Measurements from ENCODE around the gene LONP1. TPM values are rescaled to one million over a fixed set of nuclear protein-coding genes. Genes with fewer than 3 reads are reported as not detected.

Gene LONP1
- total and polyA plus RNA-seq, 2 of the 8 experiments (the other 6 are each of a cell fraction or from before 2014, with no cell fraction given): 98.1 to 117 TPM

Other genes with a start within 250 kb of the LONP1 start
- gene TINCR, start 152.2 kb downstream of the LONP1 start, total RNA-seq (2021; fragmentation: NEBNext Ultra II Directional; extraction: Animal tissue kit (Norgen Biotek cat#: 25700)): 0.48 and 0.52 TPM in 2 replicates
- gene TINCR, start 152.2 kb downstream of the LONP1 start, polyA plus RNA-seq (2011; rRNA removed): 1.2 and 1.4 TPM in 2 replicates
- 63.8 and 74.4 TPM in 2 replicates for gene SAFB2, start 97.4 kb downstream of the LONP1 start, total RNA-seq (2021; fragmentation: NEBNext Ultra II Directional; extraction: Animal tissue kit (Norgen Biotek cat#: 25700))
- gene SAFB2, start 97.4 kb downstream of the LONP1 start, polyA plus RNA-seq (2011; rRNA removed): 14.8 and 31.1 TPM in 2 replicates
- 109 and 110 TPM in 2 replicates for gene SAFB, start 97.1 kb downstream of the LONP1 start, total RNA-seq (2021; fragmentation: NEBNext Ultra II Directional; extraction: Animal tissue kit (Norgen Biotek cat#: 25700))
- 27.0 and 69.5 TPM in 2 replicates for gene SAFB, start 97.1 kb downstream of the LONP1 start, polyA plus RNA-seq (2011; rRNA removed)
- 17.3 and 20.4 TPM in 2 replicates for gene MICOS13, start 39.6 kb downstream of the LONP1 start, total RNA-seq (2021; fragmentation: NEBNext Ultra II Directional; extraction: Animal tissue kit (Norgen Biotek cat#: 25700))
- 36.1 and 36.9 TPM in 2 replicates for gene MICOS13, start 39.6 kb downstream of the LONP1 start, polyA plus RNA-seq (2011; rRNA removed)
- gene HSD11B1L, start 39.1 kb downstream of the LONP1 start, total RNA-seq (2021; fragmentation: NEBNext Ultra II Directional; extraction: Animal tissue kit (Norgen Biotek cat#: 25700)): 8.2 and 9.5 TPM in 2 replicates
- gene HSD11B1L, start 39.1 kb downstream of the LONP1 start, polyA plus RNA-seq (2011; rRNA removed): 20.6 and 29.4 TPM in 2 replicates
- 1,075 and 1,137 TPM in 2 replicates for gene RPL36, start 29.9 kb downstream of the LONP1 start, total RNA-seq (2021; fragmentation: NEBNext Ultra II Directional; extraction: Animal tissue kit (Norgen Biotek cat#: 25700))
- gene RPL36, start 29.9 kb downstream of the LONP1 start, polyA plus RNA-seq (2011; rRNA removed): 730 and 951 TPM in 2 replicates
- gene CATSPERD, start 491 bp upstream of the LONP1 start, total RNA-seq (2021; fragmentation: NEBNext Ultra II Directional; extraction: Animal tissue kit (Norgen Biotek cat#: 25700)): not detected in 2 replicates
- gene CATSPERD, start 491 bp upstream of the LONP1 start, polyA plus RNA-seq (2011; rRNA removed): 0.12 TPM in 1 of 2 replicates, not detected in the other
- gene PRR22, start 64.6 kb upstream of the LONP1 start, total RNA-seq (2021; fragmentation: NEBNext Ultra II Directional; extraction: Animal tissue kit (Norgen Biotek cat#: 25700)): 2.1 and 3.7 TPM in 2 replicates
- gene PRR22, start 64.6 kb upstream of the LONP1 start, polyA plus RNA-seq (2011; rRNA removed): 1.9 and 4.1 TPM in 2 replicates
- gene DUS3L, start 71.0 kb upstream of the LONP1 start, total RNA-seq (2021; fragmentation: NEBNext Ultra II Directional; extraction: Animal tissue kit (Norgen Biotek cat#: 25700)): 39.1 and 39.4 TPM in 2 replicates
- gene DUS3L, start 71.0 kb upstream of the LONP1 start, polyA plus RNA-seq (2011; rRNA removed): 37.6 and 45.8 TPM in 2 replicates
- 4.6 and 5.3 TPM in 2 replicates for gene NRTN, start 84.9 kb upstream of the LONP1 start, total RNA-seq (2021; fragmentation: NEBNext Ultra II Directional; extraction: Animal tissue kit (Norgen Biotek cat#: 25700))
- 3.9 and 5.9 TPM in 2 replicates for gene NRTN, start 84.9 kb upstream of the LONP1 start, polyA plus RNA-seq (2011; rRNA removed)
- not detected in 2 replicates for gene FUT6, start 119.6 kb upstream of the LONP1 start, total RNA-seq (2021; fragmentation: NEBNext Ultra II Directional; extraction: Animal tissue kit (Norgen Biotek cat#: 25700))
- gene FUT6, start 119.6 kb upstream of the LONP1 start, polyA plus RNA-seq (2011; rRNA removed): not detected in 2 replicates
- gene FUT3, start 131.3 kb upstream of the LONP1 start, total RNA-seq (2021; fragmentation: NEBNext Ultra II Directional; extraction: Animal tissue kit (Norgen Biotek cat#: 25700)): 0.40 and 0.63 TPM in 2 replicates
- 0.15 and 0.41 TPM in 2 replicates for gene FUT3, start 131.3 kb upstream of the LONP1 start, polyA plus RNA-seq (2011; rRNA removed)
- not detected in 2 replicates for gene FUT5, start 150.4 kb upstream of the LONP1 start, total RNA-seq (2021; fragmentation: NEBNext Ultra II Directional; extraction: Animal tissue kit (Norgen Biotek cat#: 25700))
- gene FUT5, start 150.4 kb upstream of the LONP1 start, polyA plus RNA-seq (2011; rRNA removed): not detected in 2 replicates
- gene NDUFA11, start 183.6 kb upstream of the LONP1 start, total RNA-seq (2021; fragmentation: NEBNext Ultra II Directional; extraction: Animal tissue kit (Norgen Biotek cat#: 25700)): 205 and 206 TPM in 2 replicates
- gene NDUFA11, start 183.6 kb upstream of the LONP1 start, polyA plus RNA-seq (2011; rRNA removed): 1,037 and 1,353 TPM in 2 replicates
- 1.2 and 1.3 TPM in 2 replicates for gene VMAC, start 184.7 kb upstream of the LONP1 start, total RNA-seq (2021; fragmentation: NEBNext Ultra II Directional; extraction: Animal tissue kit (Norgen Biotek cat#: 25700))
- 2.2 and 3.9 TPM in 2 replicates for gene VMAC, start 184.7 kb upstream of the LONP1 start, polyA plus RNA-seq (2011; rRNA removed)
- 1.8 and 2.1 TPM in 2 replicates for gene CAPS, start 194.1 kb upstream of the LONP1 start, total RNA-seq (2021; fragmentation: NEBNext Ultra II Directional; extraction: Animal tissue kit (Norgen Biotek cat#: 25700))
- gene CAPS, start 194.1 kb upstream of the LONP1 start, polyA plus RNA-seq (2011; rRNA removed): 2.4 and 4.2 TPM in 2 replicates

All from H1 (cell line).